ENCODE measurements around the gene CCDC6. TPM values are rescaled to one million over a fixed set of nuclear protein-coding genes. Genes with fewer than 3 reads are reported as not detected.

The CCDC6 gene
- total and polyA plus RNA-seq, 2 of the 4 experiments (the other 2 are of a cell fraction) = 21.8 to 30.8 TPM

- no peak overlapping the region for H3K14ac ChIP-seq (replicated peaks; ENCODE audit: low read depth, low read length)
- ChIA-PET CTCF (interaction anchor here (0.9 kb wide), 1 partner anchor 19 kb away, joined by 3 read pairs; no protein-coding TSS in a partner anchor), POLR2A (ENCODE audit: unreplicated experiment) (no interaction called here)
- no peaks in the 10 kb centered on the region for H3K9me3 ChIP-seq (ENCODE audit: control insufficient read depth, insufficient read depth, low read length)
- no peak overlapping the region for H3K56ac ChIP-seq (ENCODE audit: extremely low read depth, insufficient read depth, low read length)
- no TSS peak for BruUV-seq (replicated peaks)
- no peaks in the 10 kb centered on the region for H3K27me3 ChIP-seq (ENCODE audit: control insufficient read depth, insufficient read depth, low read length)
- dilution Hi-C loops (cut with HindIII; ENCODE audit: low sequenced_read_pairs, unreplicated experiment) (no loop called here), in situ Hi-C loops (cut with MboI; ENCODE audit: low sequenced_read_pairs) (no loop called here), intact Hi-C loops (cut with micrococcal nuclease) (no loop called here)
- no peak overlapping the region for H2BK120ac ChIP-seq (ENCODE audit: low read depth, low read length)
- H2BK20ac ChIP-seq (ENCODE audit: low read depth, low read length) = no peak overlapping the region
- H3K9me1 ChIP-seq (ENCODE audit: insufficient read depth, low read length) = no peaks in the 10 kb centered on the region
- no peak overlapping the region for H3K27ac ChIP-seq (ENCODE audit: insufficient read depth, low read length)
- no peak overlapping the region for H3K4me3 ChIP-seq (ENCODE audit: insufficient read depth, low read depth, low read length)
- no peaks in the 10 kb centered on the region for H4K20me1 ChIP-seq (ENCODE audit: insufficient read depth, low read length)
- ATAC-seq (ENCODE audit: low read depth) (no peak), DNase-seq (no peak)
- no peak overlapping the region for H3K18ac ChIP-seq (ENCODE audit: low read depth, low read length)
- no peak overlapping the region for H2AK5ac ChIP-seq (ENCODE audit: low read depth, low read length)
- no peak overlapping the region for H3K9ac ChIP-seq (ENCODE audit: low read depth, low read length)
- no peak overlapping the region for H2AK9ac ChIP-seq (replicated peaks; ENCODE audit: low read depth, low read length, poor library complexity)
- H3K4ac ChIP-seq (ENCODE audit: low read depth, low read length) = no peak overlapping the region
- no peak overlapping the region for H3K23ac ChIP-seq (ENCODE audit: low read depth, low read length)
- no peak overlapping the region for H4K8ac ChIP-seq (ENCODE audit: low read depth in 2 of 2, low read length in 2 of 2)
- H3K79me1 ChIP-seq (ENCODE audit: low read depth in 1 of 2, low read length in 2 of 2) = no peaks in the 10 kb centered on the region
- no peaks in the 10 kb centered on the region for H3K4me1 ChIP-seq (ENCODE audit: control insufficient read depth, insufficient read depth, low read length)
- no peak overlapping the region for H2BK15ac ChIP-seq (ENCODE audit: low read depth, low read length)
- H2BK5ac ChIP-seq (ENCODE audit: low read depth, low read length, poor library complexity, severe bottlenecking) = no peak overlapping the region
- H2AFZ ChIP-seq (replicated peaks; ENCODE audit: low read length, poor library complexity) = no peak overlapping the region
- no peak overlapping the region for H4K91ac ChIP-seq (ENCODE audit: insufficient read depth, low read depth, low read length)
- H3K4me2 ChIP-seq (ENCODE audit: low read depth, low read length) = no peak overlapping the region
- no peaks in the 10 kb centered on the region for H3K36me3 ChIP-seq (ENCODE audit: control insufficient read depth, insufficient read depth, low read length)
- WGBS, 2 experiments (ENCODE audit: extremely low coverage in 2 of 2, insufficient read length in 1 of 2) = no CpG with 5 or more reads among the region's 6 CpGs
- H4K5ac ChIP-seq (ENCODE audit: low read depth, low read length) = no peak overlapping the region
- TF ChIP-seq MXI1 (IDR thresholded peaks at IDR 0.05; ENCODE audit: borderline replicate concordance, low read depth, low read length) (no peak), NFE2L2 (IDR thresholded peaks at IDR 0.05; ENCODE audit: low read depth, low read length) (no peak), ELK1 (IDR thresholded peaks at IDR 0.05; ENCODE audit: borderline replicate concordance, low read depth, low read length) (no peak), RAD21 (IDR thresholded peaks at IDR 0.05; ENCODE audit: low read length) (no peak), CHD1 (IDR thresholded peaks at IDR 0.05; ENCODE audit: low read depth, low read length) (no peak), MAFK (IDR thresholded peaks at IDR 0.05; ENCODE audit: low read depth, low read length) (no peak), BHLHE40 (IDR thresholded peaks at IDR 0.05; ENCODE audit: low read depth, low read length) (no peak), SMC3 (IDR thresholded peaks at IDR 0.05; ENCODE audit: low read depth, low read length) (no peak), RFX5 (IDR thresholded peaks at IDR 0.05; ENCODE audit: low read depth, low read length) (no peak)
- TF ChIP-seq, protein P1, sequence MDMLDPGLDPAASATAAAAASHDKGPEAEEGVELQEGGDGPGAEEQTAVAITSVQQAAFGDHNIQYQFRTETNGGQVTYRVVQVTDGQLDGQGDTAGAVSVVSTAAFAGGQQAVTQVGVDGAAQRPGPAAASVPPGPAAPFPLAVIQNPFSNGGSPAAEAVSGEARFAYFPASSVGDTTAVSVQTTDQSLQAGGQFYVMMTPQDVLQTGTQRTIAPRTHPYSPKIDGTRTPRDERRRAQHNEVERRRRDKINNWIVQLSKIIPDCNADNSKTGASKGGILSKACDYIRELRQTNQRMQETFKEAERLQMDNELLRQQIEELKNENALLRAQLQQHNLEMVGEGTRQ (IDR thresholded peaks at IDR 0.05; ENCODE audit: low read depth, low read length) = no peak
Measured at GRCh38 chr10:59774451-59774850, 131.9 kb downstream of the CCDC6 start.

Measured in IMR-90 (cell line).